CD4-positive, alpha-beta T cell treated with Interleukin-15 for 4 hours (primary cell): ENCODE measurements around the gene ELMO1.

Experiments
- DNase-seq: peaks from one replicate; pipeline ENCODE4 v3.0.0-alpha.2; 2020; ENCODE audit warnings: low spot score

Gene ELMO1

GRCh38 chr7:36871355-36871738 lies 577.3 kb downstream of the ELMO1 start:
- no peak for DNase-seq

- DNase-seq, result no peak
Measured at GRCh38 chr7:36870625-36871354, 577.9 kb downstream of the ELMO1 start.

- DNase-seq, result no peak
Measured at GRCh38 chr7:36868727-36869411, 579.8 kb downstream of the ELMO1 start.

GRCh38 chr7:36865019-36865418 lies 583.6 kb downstream of the ELMO1 start:
- DNase-seq, result no peak

- DNase-seq, result peak; percentile 22
Measured at GRCh38 chr7:36863901-36864701, 584.6 kb downstream of the ELMO1 start.

GRCh38 chr7:36862771-36863261 lies 585.8 kb downstream of the ELMO1 start:
- no peak for DNase-seq

- no peak for DNase-seq
Measured at GRCh38 chr7:36861656-36862055, 587.0 kb downstream of the ELMO1 start.

GRCh38 chr7:36860681-36861080 lies 588.0 kb downstream of the ELMO1 start:
- no peak for DNase-seq

GRCh38 chr7:36855330-36855729 lies 593.3 kb downstream of the ELMO1 start:
- DNase-seq, result no peak

- no peak for DNase-seq
Measured at GRCh38 chr7:36854652-36855051, 594.0 kb downstream of the ELMO1 start.

GRCh38 chr7:36852931-36853330 lies 595.7 kb downstream of the ELMO1 start:
- DNase-seq, result no peak

GRCh38 chr7:36852017-36852416 lies 596.6 kb downstream of the ELMO1 start:
- DNase-seq, result no peak

- DNase-seq, result no peak
Measured at GRCh38 chr7:36851382-36851781, 597.3 kb downstream of the ELMO1 start.

- DNase-seq, result no peak
Measured at GRCh38 chr7:36847946-36848345, 600.7 kb downstream of the ELMO1 start.

- DNase-seq, result no peak
Measured at GRCh38 chr7:36844374-36844773, 604.3 kb downstream of the ELMO1 start.

GRCh38 chr7:36840904-36841303 lies 607.8 kb downstream of the ELMO1 start:
- DNase-seq, result no peak

- no peak for DNase-seq
Measured at GRCh38 chr7:36838616-36839225, 609.9 kb downstream of the ELMO1 start.

GRCh38 chr7:36831049-36831448 lies 617.6 kb downstream of the ELMO1 start:
- no peak for DNase-seq

- DNase-seq, result no peak
Measured at GRCh38 chr7:36827726-36828703, 620.6 kb downstream of the ELMO1 start.

- DNase-seq, result no peak
Measured at GRCh38 chr7:36825501-36825900, 623.2 kb downstream of the ELMO1 start.

- no peak for DNase-seq
Measured at GRCh38 chr7:36823353-36823752, 625.3 kb downstream of the ELMO1 start.
